NCI-H1105 (cell line): ENCODE data around the gene EFHC2.

Experiments
- DNase-seq: peaks from one replicate; lab custom pipeline; 2025; lab: John Stamatoyannopoulos, UW

Gene EFHC2

GRCh38 chrX:44147130-44147529 lies 196.3 kb downstream of the EFHC2 start:
- no peak for DNase-seq

- no peak for DNase-seq
Observed at GRCh38 chrX:44144177-44144945, 199.1 kb downstream of the EFHC2 start.

DNA sequence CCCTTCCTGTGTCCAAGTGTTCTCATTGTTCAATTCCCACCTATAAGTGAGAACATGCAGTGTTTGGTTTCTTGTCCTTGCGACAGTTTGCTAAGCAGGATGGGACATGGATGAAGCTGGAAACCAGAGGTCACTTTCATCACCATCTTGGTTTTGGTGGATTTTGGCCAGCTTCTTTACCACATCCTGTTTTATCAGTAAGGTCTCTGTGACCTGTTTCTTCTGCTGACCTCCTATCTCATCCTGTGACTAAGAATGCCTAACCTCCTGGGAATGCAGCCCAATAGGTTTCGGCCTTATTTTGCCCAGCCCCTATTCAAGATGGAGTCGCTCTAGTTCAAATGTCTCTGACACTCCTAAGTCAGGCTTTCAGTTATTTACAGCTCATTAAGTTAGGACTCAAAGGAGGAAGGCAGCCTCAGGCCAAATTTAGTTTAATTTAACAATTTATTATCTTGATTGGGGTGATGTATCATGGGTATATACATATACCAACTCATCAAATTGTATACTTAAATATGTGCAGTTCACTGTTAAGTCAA lies 200.3 kb downstream of the EFHC2 start:
- no peak for DNase-seq

DNA sequence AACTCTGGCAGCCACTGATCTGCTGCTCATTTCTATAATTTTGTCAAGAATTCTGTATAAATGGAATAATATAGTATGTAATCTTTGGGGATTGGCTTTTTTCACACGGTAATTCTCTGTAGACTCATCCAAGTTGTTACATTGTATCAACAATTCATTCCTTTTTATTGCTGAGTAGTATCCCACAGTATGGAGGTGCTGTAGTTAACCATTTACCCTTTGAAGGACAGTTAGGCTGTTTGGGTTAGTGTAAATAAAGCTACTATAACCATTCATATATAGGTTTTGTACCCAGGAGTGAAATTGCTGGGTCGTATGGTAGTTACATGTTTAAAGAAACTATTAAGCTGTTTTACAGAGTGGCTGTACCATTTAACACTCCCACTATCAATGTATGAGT lies 213.3 kb downstream of the EFHC2 start:
- no peak for DNase-seq

DNA sequence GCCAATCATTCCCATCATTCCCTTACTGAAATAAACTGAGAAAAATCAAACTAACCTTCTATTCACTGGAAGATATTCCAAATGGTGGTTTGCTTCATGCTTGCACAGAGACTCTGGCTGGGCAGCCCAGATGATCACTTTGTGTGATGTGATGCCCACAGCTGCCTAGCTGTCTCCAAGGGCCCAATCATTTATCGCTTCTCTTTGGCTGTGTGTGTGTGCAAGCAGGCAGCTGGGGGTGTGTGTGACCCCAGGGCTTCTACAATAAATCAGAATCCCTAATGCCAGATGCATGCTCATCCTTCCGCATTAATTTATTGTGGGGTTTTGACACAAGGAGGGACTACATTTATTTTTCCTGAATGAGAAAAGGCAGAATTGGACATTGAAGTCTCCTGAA lies 230.1 kb downstream of the EFHC2 start:
- no peak for DNase-seq

- DNase-seq = no peak
Observed at GRCh38 chrX:44106864-44107263, 236.6 kb downstream of the EFHC2 start.

- no peak for DNase-seq
Observed at GRCh38 chrX:44105228-44105913, 238.1 kb downstream of the EFHC2 start.

DNA sequence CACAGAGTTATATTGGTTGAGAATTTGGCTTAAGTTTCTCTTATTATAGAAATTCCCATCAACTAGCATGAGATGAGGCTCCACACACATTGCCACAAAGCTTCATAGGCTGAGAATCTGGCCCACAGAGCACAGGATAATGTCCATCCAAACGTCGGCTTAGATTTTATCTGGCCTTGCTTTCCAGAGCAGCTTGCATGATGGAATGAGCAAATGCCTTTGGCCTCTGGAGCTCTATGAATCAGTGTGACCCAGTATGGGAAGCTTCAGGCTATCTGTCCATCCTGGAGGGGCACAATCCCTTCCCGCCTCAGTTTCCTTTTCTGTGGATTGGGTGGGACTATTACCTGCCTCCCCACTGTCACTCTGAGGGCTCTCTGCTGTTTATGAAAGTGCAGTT lies 238.8 kb downstream of the EFHC2 start:
- DNase-seq = no peak

- no peak for DNase-seq
Observed at GRCh38 chrX:44101281-44101680, 242.2 kb downstream of the EFHC2 start.

GRCh38 chrX:44099366-44099765 lies 244.1 kb downstream of the EFHC2 start:
- DNase-seq = no peak
